Stimulated activated CD4-positive, alpha-beta T cell treated with anti-CD3 and anti-CD28 coated beads, Interleukin-4, amount 100 ng/mL, for 4 hours (primary cell): Measurements from ENCODE around the gene GDF9.
"Not testable (repeated sequence)": the region's sequence is repeated elsewhere in the genome, so short reads cannot be mapped to it uniquely, and the experiment has no call there.

ENCODE experiments used
- DNase-seq, 2 experiments: peaks; one replicate each; pipeline ENCODE4 v3.0.0-alpha.2; 2020

GDF9 gene

DNA sequence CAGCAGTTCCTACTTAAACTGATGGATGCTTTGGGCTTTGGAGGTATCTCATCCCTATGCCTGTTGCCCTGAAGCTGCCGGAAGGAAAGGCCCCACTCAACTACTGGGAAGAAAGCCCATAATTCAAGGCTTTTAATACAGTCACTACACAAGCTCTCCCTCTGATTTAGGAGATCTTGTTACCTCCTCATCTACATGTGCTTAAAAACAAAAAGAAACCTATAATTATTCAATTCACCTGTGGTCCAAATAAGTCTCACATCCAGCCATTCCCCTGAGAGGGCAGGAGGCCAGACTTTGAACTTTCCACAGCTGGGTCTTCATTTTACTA is 6.5 kb upstream of the GDF9 start:
- DNase-seq, result no peak

DNA sequence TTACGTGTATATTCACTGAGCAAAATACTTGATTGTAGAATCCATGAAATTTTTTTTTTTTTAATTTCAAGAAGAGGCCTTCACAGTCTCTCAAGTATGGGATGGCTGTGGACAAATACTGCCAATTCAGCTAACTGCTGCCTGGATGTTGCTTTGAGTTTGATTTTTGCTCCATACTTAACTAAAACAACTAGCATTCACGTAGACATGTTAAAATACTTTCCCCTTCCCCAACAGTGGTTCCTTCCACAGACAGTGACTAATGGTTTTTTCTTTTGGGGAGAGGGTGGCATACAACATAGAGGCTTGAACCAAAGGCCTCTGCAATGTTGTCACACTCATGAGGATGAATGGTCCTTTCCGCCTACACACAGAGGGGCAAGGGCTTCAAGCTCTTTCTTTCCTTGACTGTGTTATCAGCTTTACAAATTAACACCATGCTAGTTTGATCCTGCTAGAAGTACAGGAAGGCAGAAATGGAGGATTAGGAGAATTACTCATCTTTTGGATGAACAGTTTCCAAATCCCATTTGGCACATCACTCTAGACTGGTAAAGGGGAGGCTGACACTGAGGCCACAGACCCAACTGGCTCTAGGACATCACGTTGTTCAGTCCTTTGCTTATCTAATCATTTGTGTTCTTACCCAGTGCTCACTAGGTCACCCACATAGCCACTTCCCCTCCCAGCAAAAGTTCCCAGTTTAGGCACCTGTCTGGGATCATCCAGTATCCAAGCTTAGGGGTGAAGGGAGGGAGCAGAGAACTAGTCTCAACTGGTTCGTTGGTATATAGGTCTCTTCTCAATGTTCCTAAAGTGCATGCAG is 5.4 kb upstream of the GDF9 start:
- DNase-seq, result no peak

DNA sequence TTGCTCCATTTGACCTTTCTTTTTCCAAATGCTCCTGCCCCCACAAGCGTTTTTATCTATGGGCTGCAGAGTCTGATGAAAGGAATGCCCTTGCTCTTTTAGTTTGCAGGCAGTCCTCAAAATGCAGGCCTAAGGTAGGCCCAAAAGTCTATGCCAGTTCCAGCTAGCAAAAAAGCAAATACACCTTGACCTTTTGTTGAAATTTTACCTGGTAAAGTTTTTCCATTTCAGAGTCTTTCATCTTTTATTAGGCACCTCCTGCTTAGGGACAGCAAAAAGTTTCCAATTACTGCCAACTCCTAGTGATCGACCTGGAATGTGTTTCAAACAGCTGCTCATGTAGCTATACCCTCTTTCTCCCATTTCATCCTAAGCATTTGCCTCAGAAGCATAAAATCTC is 4.5 kb upstream of the GDF9 start:
- DNase-seq, result no peak

- no peak for DNase-seq
Observed at GRCh38 chr5:132868754-132869153, 2.5 kb upstream of the GDF9 start.

DNA sequence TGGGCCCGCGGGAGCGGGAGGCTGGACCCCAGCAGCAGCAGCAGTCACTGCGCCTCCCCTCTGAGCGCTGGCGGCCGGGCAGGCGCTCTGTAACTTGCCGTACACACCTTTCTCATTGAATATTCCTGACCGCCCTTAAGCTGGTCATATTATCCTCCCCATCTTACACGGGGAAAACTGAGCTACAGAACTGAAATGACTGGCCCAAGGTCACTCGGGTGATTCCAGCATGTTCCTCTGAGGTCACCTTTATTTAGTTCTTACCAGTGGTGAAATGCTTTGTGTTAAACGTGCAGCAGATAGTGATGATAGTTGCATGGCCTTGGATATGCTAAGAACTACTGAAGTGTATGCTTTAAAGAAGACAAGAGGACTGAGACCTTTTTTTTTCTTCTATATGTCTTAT is 780 bp upstream of the GDF9 start:
- DNase-seq, result no peak

DNA sequence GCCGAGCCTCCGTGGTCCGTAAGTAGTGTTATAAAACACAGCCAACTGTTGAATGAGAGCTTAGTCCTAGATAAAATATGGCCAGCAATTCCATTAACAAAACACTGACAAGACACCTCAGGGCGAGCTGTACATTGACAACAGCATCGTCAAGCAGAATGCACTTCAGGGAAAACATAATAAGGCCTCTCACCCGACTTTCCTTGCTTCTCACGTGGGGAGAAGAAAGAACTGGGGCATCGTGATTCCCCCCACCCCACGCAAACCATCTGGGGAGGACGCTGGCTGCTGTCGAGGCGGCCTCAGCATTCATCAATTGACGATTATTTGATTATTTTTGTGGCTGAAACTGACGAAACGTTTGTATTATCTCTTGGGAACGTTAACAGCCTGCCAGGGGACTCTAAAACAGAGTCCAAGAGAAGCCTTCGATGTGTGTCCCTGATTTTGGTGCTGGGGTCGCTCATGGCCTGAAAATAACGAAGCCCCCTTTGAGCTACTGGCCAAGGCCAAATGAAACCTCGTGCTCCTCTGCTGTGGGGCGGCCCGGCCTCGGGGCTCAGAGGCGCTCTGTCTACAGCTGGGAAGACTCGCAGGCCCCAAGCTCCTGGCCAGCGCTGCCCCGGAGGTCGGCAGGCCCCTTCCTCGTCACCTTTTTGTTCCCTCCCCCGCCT is 464 bp downstream of the GDF9 start:
- DNase-seq, result no peak

GRCh38 chr5:132860742-132861141 is 5.5 kb downstream of the GDF9 start:
- no peak for DNase-seq

- no peak for DNase-seq
Observed at GRCh38 chr5:132859889-132860437, 6.3 kb downstream of the GDF9 start.

DNA sequence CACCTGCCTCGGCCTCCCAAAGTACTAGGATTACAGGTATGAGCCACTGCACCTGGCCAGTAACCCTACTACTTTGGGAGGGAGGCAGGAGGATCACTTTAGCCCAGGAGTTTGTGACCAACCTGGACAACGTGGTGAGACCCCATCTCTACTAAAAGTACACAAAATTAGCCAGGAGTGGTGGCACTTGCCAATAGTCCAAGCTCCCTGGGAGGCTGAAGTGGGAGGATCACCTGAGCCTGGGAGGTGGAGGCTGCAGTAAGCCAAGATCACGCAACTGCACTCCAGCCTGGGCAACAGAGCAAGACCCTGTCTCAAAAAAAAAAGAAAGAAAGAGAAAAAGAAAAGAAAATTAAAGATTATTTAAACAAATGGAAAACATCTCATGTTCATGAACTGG is 10.3 kb downstream of the GDF9 start:
- no peak for DNase-seq

DNA sequence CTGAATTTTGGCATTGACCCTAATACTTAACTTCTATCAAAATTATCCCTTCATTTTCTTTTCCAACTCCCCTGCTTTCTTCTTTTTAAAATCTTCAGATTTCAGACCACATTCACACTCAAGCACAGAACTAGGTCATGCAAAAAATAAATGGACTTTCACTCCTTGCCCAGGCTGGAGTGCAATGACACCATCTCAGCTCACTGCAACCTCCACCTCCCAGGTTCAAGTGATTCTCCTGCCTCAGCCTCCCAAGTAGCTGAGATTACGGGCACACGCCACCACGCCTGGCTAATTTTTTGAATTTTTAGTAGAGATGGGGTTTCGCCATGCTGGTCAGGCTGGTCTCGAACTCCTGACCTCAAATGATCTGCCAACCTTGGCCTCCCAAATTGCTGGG is 11.3 kb downstream of the GDF9 start:
- DNase-seq, result not testable (repeated sequence)

GRCh38 chr5:132854301-132854700 is 12.0 kb downstream of the GDF9 start:
- DNase-seq, result no peak

GRCh38 chr5:132853790-132854189 is 12.5 kb downstream of the GDF9 start:
- DNase-seq, result no peak

DNA sequence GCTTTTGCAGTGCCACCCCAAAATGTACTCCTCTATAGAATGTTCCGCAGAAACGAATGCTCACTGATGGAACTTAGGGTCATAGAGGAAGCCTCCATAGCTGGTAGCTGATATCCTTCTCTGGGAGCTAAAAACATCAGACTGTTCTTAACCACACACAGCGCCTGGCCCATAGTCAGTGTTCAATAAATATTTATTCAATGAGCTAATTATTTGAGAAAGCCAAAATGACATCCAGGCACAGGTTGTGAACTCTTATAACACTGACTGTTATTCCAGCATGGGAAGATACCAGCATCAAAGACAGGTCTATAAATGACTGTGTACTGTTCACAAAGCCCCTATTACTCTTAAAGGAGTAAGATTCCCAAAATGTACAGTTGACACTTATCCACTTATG is 12.9 kb downstream of the GDF9 start:
- DNase-seq, result no peak

DNA sequence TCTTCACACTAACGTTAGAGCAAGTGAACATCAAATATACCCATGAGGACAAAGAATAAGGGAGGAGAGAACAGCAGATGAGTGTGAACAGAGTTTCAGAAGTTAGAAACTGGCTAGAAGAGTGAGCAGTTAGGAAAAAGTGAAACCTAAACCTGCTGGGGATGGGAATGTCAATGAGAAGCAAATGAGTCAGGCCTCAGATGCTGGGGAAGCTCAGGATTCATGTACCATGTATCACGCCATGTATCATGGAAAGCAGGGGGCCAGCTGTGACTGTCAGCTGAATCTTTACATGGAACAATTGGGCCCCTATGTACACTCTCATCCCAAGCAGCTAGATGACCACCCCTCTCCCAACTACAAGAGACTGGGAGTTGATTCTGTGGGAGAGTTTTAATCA is 16.2 kb downstream of the GDF9 start:
- no peak for DNase-seq

- no peak for DNase-seq
Observed at GRCh38 chr5:132849347-132849746, 16.9 kb downstream of the GDF9 start.

GRCh38 chr5:132848270-132848669 is 18.0 kb downstream of the GDF9 start:
- no peak for DNase-seq

DNA sequence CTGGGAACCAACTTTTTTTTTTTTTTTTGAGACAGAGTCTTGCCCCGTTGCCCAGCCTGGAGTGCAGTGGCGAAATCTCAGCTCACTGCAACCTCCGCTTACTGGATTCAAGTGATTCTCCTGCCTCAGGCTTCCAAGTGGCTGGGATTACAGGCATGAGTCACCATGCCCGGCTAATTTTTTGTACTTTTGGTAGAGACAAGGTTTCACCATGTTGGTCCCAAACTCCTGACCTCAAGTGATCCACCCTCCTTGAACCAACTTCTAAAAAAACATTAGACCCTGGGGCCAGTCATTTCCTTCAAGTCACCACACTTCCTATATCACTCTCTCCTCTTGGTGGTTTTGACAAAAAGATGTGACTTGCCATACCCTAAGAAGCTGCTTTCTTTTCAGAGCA is 25.0 kb downstream of the GDF9 start:
- no peak for DNase-seq

GRCh38 chr5:132840896-132841295 is 25.4 kb downstream of the GDF9 start:
- no peak for DNase-seq

- DNase-seq, result no peak
Observed at GRCh38 chr5:132840313-132840712, 26.0 kb downstream of the GDF9 start.

DNA sequence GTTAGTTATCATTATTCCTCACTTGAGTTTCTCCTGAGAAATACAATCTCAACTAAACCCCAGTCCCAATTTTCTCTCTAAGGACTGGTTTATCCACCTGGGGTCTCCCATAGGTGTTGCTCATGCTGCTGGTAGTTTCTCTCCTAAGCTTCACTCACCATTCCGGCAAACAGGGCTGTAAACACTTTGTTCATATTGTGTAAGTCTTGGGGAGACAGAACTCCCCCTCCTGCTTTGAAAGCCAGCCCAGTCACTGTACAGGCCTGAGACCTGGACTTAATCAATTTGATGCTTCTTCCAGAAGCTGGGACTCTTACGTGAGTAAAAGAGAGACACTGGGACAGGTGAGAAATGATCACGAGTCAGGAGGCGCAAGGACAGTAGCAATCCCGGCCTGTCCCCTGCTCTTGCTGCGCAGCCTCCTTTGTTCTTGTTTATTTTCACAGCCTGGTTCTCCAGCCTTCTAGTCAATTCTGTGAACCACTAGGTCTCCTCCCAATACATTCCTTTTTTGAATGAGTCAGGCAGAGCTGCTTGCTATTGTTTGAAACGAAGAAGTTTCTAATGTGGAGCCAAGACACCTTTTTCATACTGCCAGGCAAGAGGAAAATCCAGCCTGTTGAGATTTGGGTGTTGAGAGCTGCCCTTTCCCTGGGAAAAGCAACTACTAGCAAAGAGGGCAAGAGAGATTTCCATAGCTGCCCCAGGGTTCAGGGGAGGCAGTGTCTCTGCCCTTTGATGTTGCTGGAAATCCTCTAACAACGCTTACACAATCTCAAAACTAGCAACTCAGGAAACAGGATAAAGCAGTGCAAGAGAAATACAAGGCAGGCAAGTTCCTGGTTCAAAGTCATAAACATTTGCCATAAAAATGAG is 26.6 kb downstream of the GDF9 start:
- no peak for DNase-seq

DNA sequence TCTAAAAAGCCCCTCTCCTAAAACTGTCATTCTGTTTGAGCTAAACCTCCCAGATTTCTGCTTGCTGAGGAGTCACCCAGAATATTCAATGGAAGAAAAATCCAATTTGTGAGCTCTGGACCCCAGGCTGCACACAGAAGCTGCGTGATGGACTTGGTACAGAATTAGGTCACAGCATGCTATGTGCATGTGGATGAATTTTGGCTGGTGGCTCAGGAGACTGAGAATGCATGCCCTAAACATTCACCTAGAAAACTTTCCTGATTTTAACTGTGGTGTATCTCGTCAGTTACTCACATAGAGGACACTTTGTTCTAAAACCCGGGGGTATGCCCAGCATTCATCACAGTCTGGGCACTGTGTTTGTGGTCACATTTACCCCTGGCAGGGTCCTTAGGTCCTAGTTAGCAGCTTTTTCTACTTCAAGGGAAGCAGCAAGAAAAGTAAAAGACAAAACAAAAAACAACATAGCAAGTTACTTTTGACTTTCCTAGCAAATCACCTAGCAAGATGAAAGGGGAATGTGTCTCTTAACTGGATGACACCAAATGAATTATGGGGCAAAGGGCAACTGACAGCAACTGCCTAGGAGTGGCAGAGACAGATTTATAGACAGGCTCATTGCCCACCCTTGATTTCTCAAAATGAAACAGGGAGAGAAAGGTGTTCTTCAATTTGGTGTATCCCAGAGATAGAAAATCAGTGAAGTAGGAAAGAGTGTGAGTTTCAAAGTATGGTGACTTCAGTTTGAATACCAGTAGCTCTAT is 27.6 kb downstream of the GDF9 start:
- DNase-seq, result no peak

DNA sequence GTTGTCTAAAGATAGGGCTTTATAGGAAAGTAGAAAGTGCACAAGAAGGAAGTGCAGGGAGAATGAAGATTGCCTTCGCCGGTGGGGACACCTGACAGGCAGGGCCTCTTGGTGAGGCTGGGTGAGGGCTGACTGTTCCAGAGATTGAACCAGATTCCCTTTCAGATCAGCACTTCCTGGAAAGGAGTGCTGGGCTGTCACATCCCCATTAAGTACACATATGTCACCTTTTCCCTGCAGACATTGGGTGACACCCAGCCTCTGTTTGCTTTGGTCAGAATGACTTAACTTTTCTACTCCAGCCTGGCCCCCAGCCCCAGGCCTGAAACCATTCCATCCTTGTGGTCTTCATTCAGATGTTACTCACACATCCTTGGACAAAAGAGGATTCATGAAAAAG is 28.4 kb downstream of the GDF9 start:
- no peak for DNase-seq

GRCh38 chr5:132836852-132837251 is 29.4 kb downstream of the GDF9 start:
- no peak for DNase-seq
